ENCODE results near the gene BUD23. TPM values are rescaled to one million over a fixed set of nuclear protein-coding genes. Genes with fewer than 3 reads are reported as not detected.

The BUD23 gene
- total and polyA plus RNA-seq, 9 of the 15 experiments (the other 6 are each of a cell fraction or from before 2014, with no cell fraction given), result 79.5 to 270 (median 150) TPM

GRCh38 chr7:73738220-73738611 is 54.8 kb downstream of the BUD23 start:
- ATAC-seq (peak; percentile 72), DNase-seq (ENCODE audit: extremely low read depth in 1 of 4, low spot score in 3 of 4) (peak; percentile 86 to 95 (median 94)), FAIRE-seq (peak; percentile 56)
- BruUV-seq (replicated peaks), result TSS peak; percentile 59
- Histone ChIP-seq H2AFZ (ENCODE audit: low read depth, low read length) (peak overlapping the region; percentile 89), H3K27me3 (ENCODE audit: control insufficient read depth in 2 of 2, insufficient read depth in 2 of 2, low read length in 2 of 2) (no peaks in the 10 kb centered on the region), H3K9me3 (replicated peaks; ENCODE audit: control insufficient read depth, insufficient read depth, low read depth, low read length) (no peaks in the 10 kb centered on the region), H3K4me2 (ENCODE audit: insufficient read depth, low read length) (peak overlapping the region; percentile 91), H3K36me3 (ENCODE audit: control insufficient read depth, insufficient read depth, low read length) (peaks cover 24% of the 10 kb centered on the region), H4K20me1 (replicated peaks; ENCODE audit: control insufficient read depth, insufficient read depth, low read length) (peaks cover 21% of the 10 kb centered on the region), H3K79me2 (ENCODE audit: control insufficient read depth, insufficient read depth, low read length) (peaks cover 19% of the 10 kb centered on the region), H3K4me1 (replicated peaks in 1 of 2; ENCODE audit: control insufficient read depth in 2 of 2, insufficient read depth in 2 of 2, low read length in 2 of 2) (peaks cover 2 to 58% of the 10 kb centered on the region in 2 experiments; a peak in 4 of 5 replicates), H3K4me3 (peak overlapping the region; percentile 62), H3K27ac (ENCODE audit: extremely low read depth, low read depth, low read length) (peak overlapping the region; percentile 91), H3K9me1 (ENCODE audit: control insufficient read depth, insufficient read depth, low read length) (peaks cover 4% of the 10 kb centered on the region), H3K9ac (ENCODE audit: insufficient read depth in 1 of 2, low read depth in 2 of 2, low read length in 2 of 2) (peak overlapping the region; percentile 84 to 100)
- ChIA-PET POLR2A (interaction anchor here (0.5 to 2.3 kb wide), 7 partner anchors 10 to 216 kb away, joined by 3 to 9 read pairs (median 5); partner anchors contain the start of gene BAZ1B), CTCF (ENCODE audit: low intra/inter-chr PET ratio) (no interaction called here)
- intact Hi-C loops (cut with micrococcal nuclease), result loop anchor here (2.0 to 10.0 kb wide), 2 partner anchors 117 to 403 kb away; no protein-coding TSS in a partner anchor
- in situ Hi-C loops (cut with MboI), result loop anchor here (10.0 kb wide), 1 partner anchor 403 kb away; no protein-coding TSS in a partner anchor
- WGBS (ENCODE audit: insufficient coverage, low coverage, missing lambda C conversion rate), result under 1% methylated on average over 20 of the region's 24 CpGs
- TF ChIP-seq AFF1 (IDR thresholded peaks at IDR 0.05; ENCODE audit: low read depth in 1 of 2, partially characterized antibody in 2 of 2), result peak in 1 of 2 experiments; percentile 40
- TF ChIP-seq HLTF (IDR thresholded peaks at IDR 0.05), result peak; percentile 69; the same call in 1 of the 2 replicates
- peak; percentile 70; the same call in 1 of the 2 replicates for TF ChIP-seq VEZF1 (CRISPR knock-in tag; IDR thresholded peaks at IDR 0.05)
- peak; percentile 83 for TF ChIP-seq SPI1 (IDR thresholded peaks at IDR 0.05; ENCODE audit: borderline replicate concordance, low read depth, low read length)
- TF ChIP-seq HBP1 (CRISPR knock-in tag; IDR thresholded peaks at IDR 0.05), result peak; percentile 9; the same call in 1 of the 2 replicates
- TF ChIP-seq FOXK1 (CRISPR knock-in tag; IDR thresholded peaks at IDR 0.05; ENCODE audit: borderline replicate concordance), result no peak
- TF ChIP-seq ZNF699 (CRISPR knock-in tag; IDR thresholded peaks at IDR 0.05; ENCODE audit: insufficient replicate concordance), result no peak
- TF ChIP-seq ZFPM2 (CRISPR knock-in tag; IDR thresholded peaks at IDR 0.05), result 0 out of 2 replicates have a peak, but pooled peaks have one; percentile 54
